Astrocyte of the spinal cord (primary cell): ENCODE results near the gene COL6A2.

Experiments
- DNase-seq: peaks from one replicate; pipeline ENCODE4 v3.0.0; 2011; ENCODE audit warnings: low read depth, low spot score
- H3K4me3 ChIP-seq: 2 replicates; pipeline ENCODE4 v1.5.1; 2011; ENCODE audit warnings: low read depth, mild to moderate bottlenecking, low read length, moderate library complexity
- CTCF ChIP-seq: IDR thresholded peaks from 2 replicates; pipeline ENCODE4 v1.5.1; 2012; ENCODE audit warnings: low read depth, mild to moderate bottlenecking, low read length, inconsistent platforms
- in situ Hi-C: cut with HindIII; loops from 2 replicates; pipeline ENCODE4 v1.10.0; 2017; ENCODE audit warnings: low sequenced_read_pairs

Gene COL6A2

GRCh38 chr21:46120301-46121285 lies 22.7 kb downstream of the COL6A2 start:
- in situ Hi-C loops = no loop called here
- no peak for TF ChIP-seq CTCF
- H3K4me3 ChIP-seq = no peak overlapping the region
- DNase-seq = no peak

GRCh38 chr21:46121286-46122221 lies 23.6 kb downstream of the COL6A2 start:
- in situ Hi-C loops = no loop called here
- no peak for DNase-seq
- TF ChIP-seq CTCF = no peak
- H3K4me3 ChIP-seq = no peak overlapping the region

GRCh38 chr21:46122237-46122671 lies 24.3 kb downstream of the COL6A2 start:
- in situ Hi-C loops = no loop called here
- peak; percentile 77 for DNase-seq
- no peak for TF ChIP-seq CTCF
- no peak overlapping the region for H3K4me3 ChIP-seq

- no peak for TF ChIP-seq CTCF
- in situ Hi-C loops = no loop called here
- no peak for DNase-seq
- no peak overlapping the region for H3K4me3 ChIP-seq
Observed at GRCh38 chr21:46122758-46123683, 25.1 kb downstream of the COL6A2 start.

- TF ChIP-seq CTCF = no peak
- no peak overlapping the region for H3K4me3 ChIP-seq
- in situ Hi-C loops = no loop called here
- DNase-seq = no peak
Observed at GRCh38 chr21:46124083-46124925, 26.4 kb downstream of the COL6A2 start.
